Urinary bladder (tissue), 4 donors: Measurements from ENCODE around the gene SGTA. TPM values are rescaled to one million over a fixed set of nuclear protein-coding genes. Genes with fewer than 3 reads are reported as not detected.
A peak's percentile ranks its signal among the peaks of the same experiment; 100 is the strongest.
"Not testable (repeated sequence)": the region's sequence is repeated elsewhere in the genome, so short reads cannot be mapped to it uniquely, and the experiment has no call there.

ENCODE experiments used
- DNase-seq: peaks from one replicate; pipeline ENCODE4 v3.0.0-alpha.2; 2015; ENCODE audit errors: extremely low spot score
- H3K27ac ChIP-seq: one replicate; pipeline ENCODE4 v1.5.1; 2013; ENCODE audit warnings: low read depth, mild to moderate bottlenecking, moderate library complexity
- H3K36me3 ChIP-seq: one replicate; pipeline ENCODE4 v1.6.1; 2013; ENCODE audit warnings: mild to moderate bottlenecking, moderate library complexity; ENCODE audit not compliant: insufficient read depth
- H3K4me1 ChIP-seq: one replicate; pipeline ENCODE4 v1.6.1; 2013; ENCODE audit warnings: mild to moderate bottlenecking, moderate library complexity; ENCODE audit not compliant: insufficient read depth
- H3K4me3 ChIP-seq: one replicate; pipeline ENCODE4 v1.5.1; 2013; ENCODE audit warnings: low read depth, low read length
- WGBS: extraction: QIAGEN DNeasy Blood & Tissue Kit; methylation state at CpG from one replicate; pipeline ENCODE4 v1.1.7; 2013; 5-methylcytosine and 5-hydroxymethylcytosine counted together
- polyA plus RNA-seq: library from polyadenylated mRNA; stranded (reverse); fragments of 200-250 nt; gene quantifications from one replicate; pipeline ENCODE4 v1.2.3, GENCODE V29; 2013
- total RNA-seq: library from RNA; depleted of rRNA; stranded (reverse); fragments of >200 nt; gene quantifications from one replicate; pipeline ENCODE4 v1.2.3, GENCODE V29; 2014
- donor health status: healthy with polysubstance abuse.
- donor health status: healthy.

SGTA gene
- total RNA-seq (17.6 TPM), polyA plus RNA-seq (65.5 TPM)

- WGBS, result under 1% methylated on average over 68 of the region's 68 CpGs
- peak within 1 kb of the TSS; percentile 72 for H3K27ac ChIP-seq
- H3K4me1 ChIP-seq, result no peaks in the 10 kb centered on the region
- H3K36me3 ChIP-seq, result peaks cover 2% of the 10 kb centered on the region
- DNase-seq, result peak; percentile 98
- H3K4me3 ChIP-seq, result peak within 1 kb of the TSS; percentile 95
Observed at GRCh38 chr19:2782936-2783780, at the start of gene SGTA. Gene SGTA (minus strand): TSS chr19:2783273. CDS start chr19:2769068, 14,205 bp downstream.

GRCh38 chr19:2827840-2828489 is 44.9 kb upstream of the SGTA start:
- no peaks in the 10 kb centered on the region for H3K36me3 ChIP-seq
- H3K4me1 ChIP-seq, result no peaks in the 10 kb centered on the region
- H3K27ac ChIP-seq, result no peak overlapping the region
- 96% methylated on average over 13 of the region's 13 CpGs for WGBS
- H3K4me3 ChIP-seq, result no peak overlapping the region
- no peak for DNase-seq

- Histone ChIP-seq H3K36me3 (no peaks in the 10 kb centered on the region), H3K4me3 (no peak overlapping the region), H3K4me1 (no peaks in the 10 kb centered on the region), H3K27ac (no peak overlapping the region)
- DNase-seq, result no peak
- 97% methylated on average over 2 of the region's 2 CpGs for WGBS
Observed at GRCh38 chr19:2827022-2827421, 43.9 kb upstream of the SGTA start.

- no peak for DNase-seq
- WGBS, result 73% methylated on average over 8 of the region's 8 CpGs
- no peaks in the 10 kb centered on the region for H3K4me1 ChIP-seq
- no peak overlapping the region for H3K27ac ChIP-seq
- H3K4me3 ChIP-seq, result no peak overlapping the region
- H3K36me3 ChIP-seq, result no peaks in the 10 kb centered on the region
Observed at GRCh38 chr19:2824129-2824528, 41.1 kb upstream of the SGTA start.

GRCh38 chr19:2823646-2824045 is 40.6 kb upstream of the SGTA start:
- no peak overlapping the region for H3K4me3 ChIP-seq
- H3K36me3 ChIP-seq, result no peaks in the 10 kb centered on the region
- DNase-seq, result no peak
- 83% methylated on average over 9 of the region's 9 CpGs for WGBS
- H3K4me1 ChIP-seq, result no peaks in the 10 kb centered on the region
- H3K27ac ChIP-seq, result no peak overlapping the region

GRCh38 chr19:2822846-2823245 is 39.8 kb upstream of the SGTA start:
- Histone ChIP-seq H3K36me3 (no peaks in the 10 kb centered on the region), H3K27ac (no peak overlapping the region), H3K4me3 (no peak overlapping the region), H3K4me1 (no peaks in the 10 kb centered on the region)
- whole genome bisulfite sequencing, result 93% methylated on average over 5 of the region's 5 CpGs
- no peak for DNase-seq

GRCh38 chr19:2820112-2820702 is 37.1 kb upstream of the SGTA start:
- no peak for DNase-seq
- no peak overlapping the region for H3K27ac ChIP-seq
- no peaks in the 10 kb centered on the region for H3K36me3 ChIP-seq
- H3K4me1 ChIP-seq, result no peaks in the 10 kb centered on the region
- 2% methylated on average over 36 of the region's 36 CpGs for WGBS
- H3K4me3 ChIP-seq, result peak overlapping the region; percentile 97

GRCh38 chr19:2819540-2820111 is 36.6 kb upstream of the SGTA start, which contains the start of gene ZNF554:
Gene ZNF554 (plus strand): TSS chr19:2819868. CDS start chr19:2820072, 204 bp downstream.
- peak; percentile 73 for DNase-seq
- H3K4me3 ChIP-seq, result peak within 1 kb of the TSS; percentile 97
- under 1% methylated on average over 64 of the region's 64 CpGs for WGBS
- H3K36me3 ChIP-seq, result no peaks in the 10 kb centered on the region
- H3K4me1 ChIP-seq, result no peaks in the 10 kb centered on the region
- H3K27ac ChIP-seq, result no peak within 1 kb of the TSS

- not testable (repeated sequence) for H3K4me3 ChIP-seq, H3K27ac ChIP-seq, DNase-seq, H3K4me1 ChIP-seq, H3K36me3 ChIP-seq
- 77% methylated on average over 22 of the region's 22 CpGs for WGBS
Observed at GRCh38 chr19:2817237-2817829, 34.3 kb upstream of the SGTA start.

GRCh38 chr19:2816641-2817040 is 33.6 kb upstream of the SGTA start:
- Histone ChIP-seq H3K4me1 (no peaks in the 10 kb centered on the region), H3K4me3 (no peak overlapping the region), H3K27ac (no peak overlapping the region), H3K36me3 (no peaks in the 10 kb centered on the region)
- WGBS, result 83% methylated on average over 16 of the region's 16 CpGs
- DNase-seq, result no peak

- H3K36me3 ChIP-seq, result no peaks in the 10 kb centered on the region
- DNase-seq, result no peak
- H3K4me1 ChIP-seq, result no peaks in the 10 kb centered on the region
- 82% methylated on average over 15 of the region's 15 CpGs for WGBS
- no peak overlapping the region for H3K4me3 ChIP-seq
- H3K27ac ChIP-seq, result no peak overlapping the region
Observed at GRCh38 chr19:2815923-2816322, 32.9 kb upstream of the SGTA start.

- Histone ChIP-seq H3K4me1 (no peaks in the 10 kb centered on the region), H3K27ac (no peak overlapping the region), H3K4me3 (no peak overlapping the region), H3K36me3 (no peaks in the 10 kb centered on the region)
- WGBS, result 87% methylated on average over 13 of the region's 13 CpGs
- DNase-seq, result no peak
Observed at GRCh38 chr19:2815191-2815614, 32.1 kb upstream of the SGTA start.

GRCh38 chr19:2814426-2814825 is 31.4 kb upstream of the SGTA start:
- H3K36me3 ChIP-seq, result no peaks in the 10 kb centered on the region

More at GRCh38 chr19:2814426-2814825, 31.4 kb upstream of the SGTA start:
- Histone ChIP-seq H3K4me3 (no peak overlapping the region), H3K27ac (no peak overlapping the region), H3K4me1 (no peaks in the 10 kb centered on the region)
- WGBS, result 92% methylated on average over 11 of the region's 11 CpGs
- DNase-seq, result no peak
